ENCODE data around the gene LPCAT1. TPM values are rescaled to one million over a fixed set of nuclear protein-coding genes. Genes with fewer than 3 reads are reported as not detected.
A peak's percentile ranks its signal among the peaks of the same experiment; 100 is the strongest.

The LPCAT1 gene
- total and polyA plus RNA-seq, 2 of the 13 experiments (the other 11 are each of a cell fraction or from before 2014, with no cell fraction given): 29.8 to 90.6 TPM

DNA sequence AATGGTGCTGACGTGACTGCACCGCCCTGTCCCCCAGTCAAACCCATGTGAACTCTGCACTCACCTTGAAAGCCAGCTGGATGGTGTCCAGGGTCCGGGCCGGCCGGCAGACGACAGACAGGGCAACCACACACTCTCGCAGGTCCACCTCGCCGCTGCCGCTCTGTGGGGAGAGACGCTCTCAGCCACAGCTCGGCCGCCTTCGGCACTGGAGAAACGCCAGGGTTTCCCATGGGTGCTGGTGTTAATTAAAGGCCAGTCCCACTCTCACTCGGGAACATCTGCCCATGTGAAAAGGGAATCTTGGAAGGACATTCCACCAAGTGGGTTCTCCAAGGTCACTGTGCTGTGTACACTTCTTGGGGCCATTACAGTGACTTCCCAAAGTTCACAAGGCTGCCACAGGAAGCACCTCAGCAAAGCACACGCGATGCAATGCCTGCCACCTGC, 53.0 kb downstream of the LPCAT1 start (continued):
- TF ChIP-seq, protein P1, sequence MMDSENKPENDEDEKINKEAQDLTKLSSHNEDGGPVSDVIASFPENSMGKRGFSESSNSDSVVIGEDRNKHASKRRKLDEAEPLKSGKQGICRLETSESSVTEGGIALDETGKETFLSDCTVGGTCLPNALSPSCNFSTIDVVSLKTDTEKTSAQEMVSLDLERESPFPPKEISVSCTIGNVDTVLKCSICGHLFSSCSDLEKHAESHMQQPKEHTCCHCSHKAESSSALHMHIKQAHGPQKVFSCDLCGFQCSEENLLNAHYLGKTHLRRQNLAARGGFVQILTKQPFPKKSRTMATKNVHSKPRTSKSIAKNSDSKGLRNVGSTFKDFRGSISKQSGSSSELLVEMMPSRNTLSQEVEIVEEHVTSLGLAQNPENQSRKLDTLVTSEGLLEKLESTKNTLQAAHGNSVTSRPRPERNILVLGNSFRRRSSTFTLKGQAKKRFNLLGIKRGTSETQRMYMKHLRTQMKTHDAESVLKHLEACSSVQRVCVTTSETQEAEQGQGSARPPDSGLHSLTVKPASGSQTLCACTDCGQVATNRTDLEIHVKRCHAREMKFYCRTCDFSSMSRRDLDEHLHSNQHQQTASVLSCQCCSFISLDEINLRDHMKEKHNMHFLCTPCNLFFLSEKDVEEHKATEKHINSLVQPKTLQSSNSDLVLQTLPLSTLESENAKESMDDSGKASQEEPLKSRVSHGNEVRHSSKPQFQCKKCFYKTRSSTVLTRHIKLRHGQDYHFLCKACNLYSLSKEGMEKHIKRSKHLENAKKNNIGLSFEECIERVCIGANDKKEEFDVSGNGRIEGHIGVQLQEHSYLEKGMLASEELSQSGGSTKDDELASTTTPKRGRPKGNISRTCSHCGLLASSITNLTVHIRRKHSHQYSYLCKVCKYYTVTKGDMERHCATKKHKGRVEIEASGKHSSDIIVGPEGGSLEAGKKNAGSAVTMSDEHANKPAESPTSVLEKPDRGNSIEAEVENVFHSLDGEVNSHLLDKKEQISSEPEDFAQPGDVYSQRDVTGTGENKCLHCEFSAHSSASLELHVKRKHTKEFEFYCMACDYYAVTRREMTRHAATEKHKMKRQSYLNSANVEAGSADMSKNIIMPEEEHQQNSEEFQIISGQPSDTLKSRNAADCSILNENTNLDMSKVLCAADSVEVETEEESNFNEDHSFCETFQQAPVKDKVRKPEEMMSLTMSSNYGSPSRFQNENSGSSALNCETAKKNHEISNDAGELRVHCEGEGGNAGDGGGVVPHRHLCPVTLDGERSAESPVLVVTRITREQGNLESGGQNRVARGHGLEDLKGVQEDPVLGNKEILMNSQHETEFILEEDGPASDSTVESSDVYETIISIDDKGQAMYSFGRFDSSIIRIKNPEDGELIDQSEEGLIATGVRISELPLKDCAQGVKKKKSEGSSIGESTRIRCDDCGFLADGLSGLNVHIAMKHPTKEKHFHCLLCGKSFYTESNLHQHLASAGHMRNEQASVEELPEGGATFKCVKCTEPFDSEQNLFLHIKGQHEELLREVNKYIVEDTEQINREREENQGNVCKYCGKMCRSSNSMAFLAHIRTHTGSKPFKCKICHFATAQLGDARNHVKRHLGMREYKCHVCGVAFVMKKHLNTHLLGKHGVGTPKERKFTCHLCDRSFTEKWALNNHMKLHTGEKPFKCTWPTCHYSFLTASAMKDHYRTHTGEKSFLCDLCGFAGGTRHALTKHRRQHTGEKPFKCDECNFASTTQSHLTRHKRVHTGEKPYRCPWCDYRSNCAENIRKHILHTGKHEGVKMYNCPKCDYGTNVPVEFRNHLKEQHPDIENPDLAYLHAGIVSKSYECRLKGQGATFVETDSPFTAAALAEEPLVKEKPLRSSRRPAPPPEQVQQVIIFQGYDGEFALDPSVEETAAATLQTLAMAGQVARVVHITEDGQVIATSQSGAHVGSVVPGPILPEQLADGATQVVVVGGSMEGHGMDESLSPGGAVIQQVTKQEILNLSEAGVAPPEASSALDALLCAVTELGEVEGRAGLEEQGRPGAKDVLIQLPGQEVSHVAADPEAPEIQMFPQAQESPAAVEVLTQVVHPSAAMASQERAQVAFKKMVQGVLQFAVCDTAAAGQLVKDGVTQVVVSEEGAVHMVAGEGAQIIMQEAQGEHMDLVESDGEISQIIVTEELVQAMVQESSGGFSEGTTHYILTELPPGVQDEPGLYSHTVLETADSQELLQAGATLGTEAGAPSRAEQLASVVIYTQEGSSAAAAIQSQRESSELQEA (CRISPR knock-in tag; IDR thresholded peaks at IDR 0.05; ENCODE audit: not compliant biosample characterization): no peak
- TF ChIP-seq ZNF792 (CRISPR knock-in tag; IDR thresholded peaks at IDR 0.05): peak; percentile 38; the same call in 1 of the 2 replicates
- TF ChIP-seq, protein P2, sequence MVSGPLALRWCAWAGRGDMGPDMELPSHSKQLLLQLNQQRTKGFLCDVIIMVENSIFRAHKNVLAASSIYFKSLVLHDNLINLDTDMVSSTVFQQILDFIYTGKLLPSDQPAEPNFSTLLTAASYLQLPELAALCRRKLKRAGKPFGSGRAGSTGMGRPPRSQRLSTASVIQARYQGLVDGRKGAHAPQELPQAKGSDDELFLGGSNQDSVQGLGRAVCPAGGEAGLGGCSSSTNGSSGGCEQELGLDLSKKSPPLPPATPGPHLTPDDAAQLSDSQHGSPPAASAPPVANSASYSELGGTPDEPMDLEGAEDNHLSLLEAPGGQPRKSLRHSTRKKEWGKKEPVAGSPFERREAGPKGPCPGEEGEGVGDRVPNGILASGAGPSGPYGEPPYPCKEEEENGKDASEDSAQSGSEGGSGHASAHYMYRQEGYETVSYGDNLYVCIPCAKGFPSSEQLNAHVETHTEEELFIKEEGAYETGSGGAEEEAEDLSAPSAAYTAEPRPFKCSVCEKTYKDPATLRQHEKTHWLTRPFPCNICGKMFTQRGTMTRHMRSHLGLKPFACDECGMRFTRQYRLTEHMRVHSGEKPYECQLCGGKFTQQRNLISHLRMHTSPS (CRISPR knock-in tag; IDR thresholded peaks at IDR 0.05; ENCODE audit: low read depth): no peak
- TF ChIP-seq ZNF776 (CRISPR knock-in tag; IDR thresholded peaks at IDR 0.05): no peak
- TF ChIP-seq ZNF337 (CRISPR knock-in tag; IDR thresholded peaks at IDR 0.05; ENCODE audit: borderline replicate concordance, low read depth): no peak
- TF ChIP-seq ZNF501 (CRISPR knock-in tag; IDR thresholded peaks at IDR 0.05): peak; percentile 45; the same call in 1 of the 2 replicates
- TF ChIP-seq JUND (CRISPR knock-in tag; IDR thresholded peaks at IDR 0.05): no peak
- no peak for TF ChIP-seq SRSF1 (optimal IDR thresholded peaks at IDR 0.05; ENCODE audit: low read depth, low read length)
- TF ChIP-seq, protein P3, sequence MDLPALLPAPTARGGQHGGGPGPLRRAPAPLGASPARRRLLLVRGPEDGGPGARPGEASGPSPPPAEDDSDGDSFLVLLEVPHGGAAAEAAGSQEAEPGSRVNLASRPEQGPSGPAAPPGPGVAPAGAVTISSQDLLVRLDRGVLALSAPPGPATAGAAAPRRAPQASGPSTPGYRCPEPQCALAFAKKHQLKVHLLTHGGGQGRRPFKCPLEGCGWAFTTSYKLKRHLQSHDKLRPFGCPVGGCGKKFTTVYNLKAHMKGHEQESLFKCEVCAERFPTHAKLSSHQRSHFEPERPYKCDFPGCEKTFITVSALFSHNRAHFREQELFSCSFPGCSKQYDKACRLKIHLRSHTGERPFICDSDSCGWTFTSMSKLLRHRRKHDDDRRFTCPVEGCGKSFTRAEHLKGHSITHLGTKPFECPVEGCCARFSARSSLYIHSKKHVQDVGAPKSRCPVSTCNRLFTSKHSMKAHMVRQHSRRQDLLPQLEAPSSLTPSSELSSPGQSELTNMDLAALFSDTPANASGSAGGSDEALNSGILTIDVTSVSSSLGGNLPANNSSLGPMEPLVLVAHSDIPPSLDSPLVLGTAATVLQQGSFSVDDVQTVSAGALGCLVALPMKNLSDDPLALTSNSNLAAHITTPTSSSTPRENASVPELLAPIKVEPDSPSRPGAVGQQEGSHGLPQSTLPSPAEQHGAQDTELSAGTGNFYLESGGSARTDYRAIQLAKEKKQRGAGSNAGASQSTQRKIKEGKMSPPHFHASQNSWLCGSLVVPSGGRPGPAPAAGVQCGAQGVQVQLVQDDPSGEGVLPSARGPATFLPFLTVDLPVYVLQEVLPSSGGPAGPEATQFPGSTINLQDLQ (CRISPR knock-in tag; IDR thresholded peaks at IDR 0.05): no peak
- TF ChIP-seq, protein P4, sequence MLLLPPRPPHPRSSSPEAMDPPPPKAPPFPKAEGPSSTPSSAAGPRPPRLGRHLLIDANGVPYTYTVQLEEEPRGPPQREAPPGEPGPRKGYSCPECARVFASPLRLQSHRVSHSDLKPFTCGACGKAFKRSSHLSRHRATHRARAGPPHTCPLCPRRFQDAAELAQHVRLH (CRISPR knock-in tag; IDR thresholded peaks at IDR 0.05; ENCODE audit: borderline replicate concordance, low read depth): no peak; the same call in 1 of the 2 replicates

Data from HepG2 (cell line).